Measurements from ENCODE around the gene CBX1.

CBX1 gene

DNA sequence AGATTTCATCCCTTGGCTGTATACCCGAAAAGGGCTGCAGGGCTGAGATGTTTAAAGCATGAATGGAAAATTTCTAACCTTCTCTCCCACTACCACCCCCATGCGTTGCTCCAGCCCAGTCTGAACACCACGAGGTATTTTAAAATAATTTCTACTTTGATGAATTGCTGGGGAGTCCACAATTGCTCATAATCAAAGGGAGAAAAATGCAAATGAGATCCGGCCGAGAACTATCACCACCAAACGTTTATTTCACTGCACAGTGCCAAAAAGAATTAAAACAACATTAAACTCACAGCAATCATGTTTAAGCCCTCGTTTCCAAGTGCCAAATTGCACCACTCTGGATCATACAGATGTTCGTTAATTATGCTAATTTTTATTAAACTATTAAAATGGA lies 43.0 kb upstream of the CBX1 start:
- Histone ChIP-seq H3K4me1 (ENCODE audit: control insufficient read depth, insufficient read depth, low read depth, low read length) (no peaks in the 10 kb centered on the region), H2AFZ (ENCODE audit: low read depth, low read length) (no peak overlapping the region), H3K27me3 (ENCODE audit: control insufficient read depth in 1 of 2, insufficient read depth in 1 of 2, low read length in 2 of 2) (peaks cover 53 to 92% of the 10 kb centered on the region in 2 experiments), H3K14ac (ENCODE audit: low read length in 2 of 2) (no peak overlapping the region), H4K8ac (ENCODE audit: low read length) (no peak overlapping the region), H2BK120ac (ENCODE audit: low read depth, low read length) (no peak overlapping the region), H3K4me2 (ENCODE audit: low read length, poor library complexity, severe bottlenecking) (no peak overlapping the region), H2AK5ac (ENCODE audit: low read length, severe bottlenecking) (no peak overlapping the region), H2BK12ac (ENCODE audit: low read length in 2 of 2) (no peak overlapping the region), H3K4me3 (ENCODE audit: insufficient read depth in 1 of 2, low read depth in 1 of 2, low read length in 2 of 2) (no peak overlapping the region), H2BK5ac (ENCODE audit: low read depth, low read length, poor library complexity, severe bottlenecking) (no peak overlapping the region), H3K9ac (ENCODE audit: low read length) (no peak overlapping the region), H3K79me1 (replicated peaks; ENCODE audit: low read length, poor library complexity, severe bottlenecking) (no peaks in the 10 kb centered on the region), H3K36me3 (ENCODE audit: control insufficient read depth in 1 of 2, insufficient read depth in 2 of 2, low read depth in 1 of 2, low read length in 2 of 2) (no peaks in the 10 kb centered on the region), H2BK15ac (ENCODE audit: low read depth, poor library complexity, severe bottlenecking) (no peak overlapping the region), H3K9me3 (ENCODE audit: control insufficient read depth, low read length) (no peaks in the 10 kb centered on the region), H4K91ac (ENCODE audit: low read length) (no peak overlapping the region), H3K23ac (ENCODE audit: low read length in 2 of 2) (no peak overlapping the region), H3K4ac (ENCODE audit: low read depth in 1 of 2, low read length in 2 of 2) (no peak overlapping the region), H3K27ac (ENCODE audit: low read length, poor library complexity, severe bottlenecking) (no peak overlapping the region), H3K18ac (ENCODE audit: low read depth in 1 of 2, low read length in 2 of 2) (no peak overlapping the region)
- DNase-seq, result no peak
- 75% methylated on average over 4 of the region's 8 CpGs for WGBS

GRCh38 chr17:48143629-48144028 lies 42.4 kb upstream of the CBX1 start:
- no peaks in the 10 kb centered on the region for H3K36me3 ChIP-seq (ENCODE audit: control insufficient read depth in 1 of 2, insufficient read depth in 2 of 2, low read depth in 1 of 2, low read length in 2 of 2)
- H3K27me3 ChIP-seq (ENCODE audit: control insufficient read depth in 1 of 2, insufficient read depth in 1 of 2, low read length in 2 of 2), result peaks cover 47 to 86% of the 10 kb centered on the region in 2 experiments
- H3K27ac ChIP-seq (ENCODE audit: low read length, poor library complexity, severe bottlenecking), result no peak overlapping the region
- no peak overlapping the region for H3K9ac ChIP-seq (ENCODE audit: low read length)
- H2BK12ac ChIP-seq (ENCODE audit: low read length in 2 of 2), result no peak overlapping the region
- no peak overlapping the region for H2BK5ac ChIP-seq (ENCODE audit: low read depth, low read length, poor library complexity, severe bottlenecking)
- no peak overlapping the region for H3K4me2 ChIP-seq (ENCODE audit: low read length, poor library complexity, severe bottlenecking)
- DNase-seq, result no peak
- H2AK5ac ChIP-seq (ENCODE audit: low read length, severe bottlenecking), result no peak overlapping the region
- no peak overlapping the region for H3K18ac ChIP-seq (ENCODE audit: low read depth in 1 of 2, low read length in 2 of 2)
- 36% methylated on average over 4 of the region's 6 CpGs for WGBS
- no peak overlapping the region for H2BK15ac ChIP-seq (ENCODE audit: low read depth, poor library complexity, severe bottlenecking)
- no peak overlapping the region for H3K4me3 ChIP-seq (ENCODE audit: insufficient read depth in 1 of 2, low read depth in 1 of 2, low read length in 2 of 2)
- H3K9me3 ChIP-seq (ENCODE audit: control insufficient read depth, low read length), result no peaks in the 10 kb centered on the region
- no peak overlapping the region for H2BK120ac ChIP-seq (ENCODE audit: low read depth, low read length)
- H3K4me1 ChIP-seq (ENCODE audit: control insufficient read depth, insufficient read depth, low read depth, low read length), result no peaks in the 10 kb centered on the region
- no peak overlapping the region for H4K8ac ChIP-seq (ENCODE audit: low read length)
- H3K4ac ChIP-seq (ENCODE audit: low read depth in 1 of 2, low read length in 2 of 2), result no peak overlapping the region
- no peak overlapping the region for H2AFZ ChIP-seq (ENCODE audit: low read depth, low read length)
- H3K23ac ChIP-seq (ENCODE audit: low read length in 2 of 2), result no peak overlapping the region
- no peak overlapping the region for H4K91ac ChIP-seq (ENCODE audit: low read length)
- no peaks in the 10 kb centered on the region for H3K79me1 ChIP-seq (replicated peaks; ENCODE audit: low read length, poor library complexity, severe bottlenecking)
- no peak overlapping the region for H3K14ac ChIP-seq (ENCODE audit: low read length in 2 of 2)

DNA sequence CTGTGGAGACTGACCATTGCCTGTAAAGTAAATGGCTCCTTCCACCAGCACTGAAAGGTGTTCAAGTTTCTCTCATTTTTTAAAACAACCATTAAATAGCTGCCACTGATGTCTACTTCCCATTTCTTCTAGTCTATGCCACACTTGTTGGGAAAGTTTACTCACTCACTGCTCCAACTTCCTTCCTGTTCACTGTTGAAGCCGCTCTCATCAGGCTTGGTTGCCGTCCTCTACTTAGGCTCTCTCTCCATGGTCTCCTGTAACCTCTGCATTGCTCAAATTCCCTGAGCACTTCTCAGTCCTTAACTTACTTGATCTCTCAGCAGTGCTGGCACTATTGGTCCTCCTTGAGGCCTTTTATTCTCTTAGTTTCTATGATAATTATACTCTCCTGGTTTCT lies 38.7 kb upstream of the CBX1 start:
- Histone ChIP-seq H2AK5ac (ENCODE audit: low read length, severe bottlenecking) (no peak overlapping the region), H2BK15ac (ENCODE audit: low read depth, poor library complexity, severe bottlenecking) (no peak overlapping the region), H3K23ac (ENCODE audit: low read length in 2 of 2) (no peak overlapping the region), H3K18ac (ENCODE audit: low read depth in 1 of 2, low read length in 2 of 2) (no peak overlapping the region), H4K91ac (ENCODE audit: low read length) (no peak overlapping the region), H4K8ac (ENCODE audit: low read length) (no peak overlapping the region), H2AFZ (ENCODE audit: low read depth, low read length) (no peak overlapping the region), H2BK12ac (ENCODE audit: low read length in 2 of 2) (no peak overlapping the region), H2BK120ac (ENCODE audit: low read depth, low read length) (no peak overlapping the region), H3K27me3 (ENCODE audit: control insufficient read depth in 1 of 2, insufficient read depth in 1 of 2, low read length in 2 of 2) (peaks cover 36 to 53% of the 10 kb centered on the region in 2 experiments), H3K27ac (ENCODE audit: low read length, poor library complexity, severe bottlenecking) (no peak overlapping the region), H3K36me3 (ENCODE audit: control insufficient read depth in 1 of 2, insufficient read depth in 2 of 2, low read depth in 1 of 2, low read length in 2 of 2) (no peaks in the 10 kb centered on the region), H3K4me2 (ENCODE audit: low read length, poor library complexity, severe bottlenecking) (no peak overlapping the region), H3K9me3 (ENCODE audit: control insufficient read depth, low read length) (no peaks in the 10 kb centered on the region), H3K4me1 (ENCODE audit: control insufficient read depth, insufficient read depth, low read depth, low read length) (no peaks in the 10 kb centered on the region), H2BK5ac (ENCODE audit: low read depth, low read length, poor library complexity, severe bottlenecking) (no peak overlapping the region), H3K9ac (ENCODE audit: low read length) (no peak overlapping the region), H3K4me3 (ENCODE audit: insufficient read depth in 1 of 2, low read depth in 1 of 2, low read length in 2 of 2) (no peak overlapping the region), H3K14ac (ENCODE audit: low read length in 2 of 2) (no peak overlapping the region), H3K4ac (ENCODE audit: low read depth in 1 of 2, low read length in 2 of 2) (no peak overlapping the region), H3K79me1 (replicated peaks; ENCODE audit: low read length, poor library complexity, severe bottlenecking) (no peaks in the 10 kb centered on the region)
- WGBS, result 32% methylated on average over 2 of the region's 2 CpGs
- DNase-seq, result no peak

DNA sequence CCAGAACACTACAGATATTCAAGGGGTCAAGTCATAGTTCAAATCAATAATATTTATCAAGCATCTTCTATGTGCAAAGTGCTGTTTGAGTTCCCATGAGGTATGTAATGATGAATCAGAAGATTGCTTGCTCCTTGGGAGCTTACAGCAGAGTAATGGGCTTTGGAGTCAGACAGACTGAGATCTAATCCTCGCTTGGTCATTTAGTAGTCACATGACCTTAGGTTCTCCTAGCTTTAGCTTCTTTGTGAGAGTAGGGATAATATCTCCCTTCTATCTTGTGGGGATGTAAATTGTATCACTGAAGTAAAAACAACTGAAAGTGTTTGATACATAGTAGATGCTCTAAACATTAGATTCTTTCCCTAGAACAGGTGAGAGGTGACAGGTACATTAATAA lies 36.4 kb upstream of the CBX1 start:
- Histone ChIP-seq H2BK5ac (ENCODE audit: low read depth, low read length, poor library complexity, severe bottlenecking) (no peak overlapping the region), H3K79me1 (replicated peaks; ENCODE audit: low read length, poor library complexity, severe bottlenecking) (no peaks in the 10 kb centered on the region), H3K27me3 (ENCODE audit: control insufficient read depth in 1 of 2, insufficient read depth in 1 of 2, low read length in 2 of 2) (peaks cover 15 to 30% of the 10 kb centered on the region in 2 experiments), H3K23ac (ENCODE audit: low read length in 2 of 2) (no peak overlapping the region), H3K4ac (ENCODE audit: low read depth in 1 of 2, low read length in 2 of 2) (no peak overlapping the region), H3K4me1 (ENCODE audit: control insufficient read depth, insufficient read depth, low read depth, low read length) (no peaks in the 10 kb centered on the region), H3K9ac (ENCODE audit: low read length) (no peak overlapping the region), H4K91ac (ENCODE audit: low read length) (no peak overlapping the region), H2AK5ac (ENCODE audit: low read length, severe bottlenecking) (no peak overlapping the region), H3K18ac (ENCODE audit: low read depth in 1 of 2, low read length in 2 of 2) (no peak overlapping the region), H2AFZ (ENCODE audit: low read depth, low read length) (no peak overlapping the region), H4K8ac (ENCODE audit: low read length) (no peak overlapping the region), H2BK120ac (ENCODE audit: low read depth, low read length) (no peak overlapping the region), H3K14ac (ENCODE audit: low read length in 2 of 2) (no peak overlapping the region), H2BK15ac (ENCODE audit: low read depth, poor library complexity, severe bottlenecking) (no peak overlapping the region), H2BK12ac (ENCODE audit: low read length in 2 of 2) (no peak overlapping the region), H3K27ac (ENCODE audit: low read length, poor library complexity, severe bottlenecking) (no peak overlapping the region), H3K36me3 (ENCODE audit: control insufficient read depth in 1 of 2, insufficient read depth in 2 of 2, low read depth in 1 of 2, low read length in 2 of 2) (no peaks in the 10 kb centered on the region), H3K9me3 (ENCODE audit: control insufficient read depth, low read length) (no peaks in the 10 kb centered on the region), H3K4me3 (ENCODE audit: insufficient read depth in 1 of 2, low read depth in 1 of 2, low read length in 2 of 2) (no peak overlapping the region), H3K4me2 (ENCODE audit: low read length, poor library complexity, severe bottlenecking) (no peak overlapping the region)
- DNase-seq, result no peak
- 100% methylated on average over 1 of the region's 1 CpG for WGBS

Data from mesenchymal stem cell (in vitro differentiated cells and primary cell).